Measurements from ENCODE around the gene KAT6B. TPM values are rescaled to one million over a fixed set of nuclear protein-coding genes. Genes with fewer than 3 reads are reported as not detected.

Gene KAT6B
- total RNA-seq, 2 donors from 2014 or later = 25.3 to 39.1 TPM

DNA sequence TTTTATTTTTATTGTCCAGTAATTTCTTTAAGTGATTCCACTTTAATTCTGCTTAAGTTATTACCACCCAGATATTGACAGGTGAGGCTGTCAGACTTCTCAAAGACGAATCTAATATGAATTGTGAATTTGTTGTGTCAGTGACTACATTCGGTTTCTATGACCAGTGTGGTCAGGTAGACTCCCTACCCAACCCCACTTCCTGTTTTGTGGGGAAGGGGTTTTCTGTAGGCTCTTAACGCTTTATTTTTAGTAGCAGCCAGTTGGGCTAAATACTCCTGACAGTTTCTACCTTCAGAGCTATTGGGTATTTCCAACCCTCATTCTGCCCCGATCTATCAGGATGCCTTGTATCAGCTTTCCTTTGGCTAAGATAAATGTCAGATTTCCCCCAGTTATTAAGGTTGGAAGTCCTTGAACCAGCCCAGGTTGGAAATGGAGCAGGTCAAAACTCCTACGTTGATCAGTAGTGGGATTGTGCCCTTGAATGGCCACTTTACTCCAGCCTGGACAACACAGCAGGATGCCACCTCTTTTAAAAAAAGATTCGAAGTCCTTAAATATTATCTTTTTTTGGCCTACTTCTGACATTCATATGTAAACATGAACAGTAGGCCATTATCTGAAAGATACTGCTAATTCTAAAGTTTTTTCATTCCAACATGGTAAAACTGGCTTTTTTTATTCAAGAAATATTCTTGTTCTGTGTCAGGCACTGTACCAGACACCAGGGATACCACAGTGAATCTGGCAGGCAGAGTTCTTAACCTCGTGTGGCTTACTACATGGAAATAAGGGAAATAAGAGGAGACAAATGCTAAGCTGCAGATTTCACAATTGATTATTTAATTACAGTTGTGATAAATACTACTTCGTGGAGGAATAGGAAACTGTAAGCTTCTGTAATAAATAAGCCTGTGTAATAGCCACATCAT, 151.8 kb downstream of the KAT6B start:
- no peak overlapping the region for H3K4me3 Mint-ChIP-seq
- DNase-seq = no peak
- no peak overlapping the region for H3K4me3 ChIP-seq (ENCODE audit: low read length)
- peaks cover 5% of the 10 kb centered on the region for H3K4me1 Mint-ChIP-seq
- H3K36me3 ChIP-seq (ENCODE audit: control insufficient read depth, insufficient read depth, low read length) = peaks cover 30% of the 10 kb centered on the region
- H3K36me3 Mint-ChIP-seq (ENCODE audit: low read depth) = peaks cover 16% of the 10 kb centered on the region
- no peaks in the 10 kb centered on the region for H3K9me3 ChIP-seq (ENCODE audit: control insufficient read depth, low read length)
- H3K27ac ChIP-seq (ENCODE audit: low read depth, low read length) = no peak overlapping the region
- TF ChIP-seq, protein P1, sequence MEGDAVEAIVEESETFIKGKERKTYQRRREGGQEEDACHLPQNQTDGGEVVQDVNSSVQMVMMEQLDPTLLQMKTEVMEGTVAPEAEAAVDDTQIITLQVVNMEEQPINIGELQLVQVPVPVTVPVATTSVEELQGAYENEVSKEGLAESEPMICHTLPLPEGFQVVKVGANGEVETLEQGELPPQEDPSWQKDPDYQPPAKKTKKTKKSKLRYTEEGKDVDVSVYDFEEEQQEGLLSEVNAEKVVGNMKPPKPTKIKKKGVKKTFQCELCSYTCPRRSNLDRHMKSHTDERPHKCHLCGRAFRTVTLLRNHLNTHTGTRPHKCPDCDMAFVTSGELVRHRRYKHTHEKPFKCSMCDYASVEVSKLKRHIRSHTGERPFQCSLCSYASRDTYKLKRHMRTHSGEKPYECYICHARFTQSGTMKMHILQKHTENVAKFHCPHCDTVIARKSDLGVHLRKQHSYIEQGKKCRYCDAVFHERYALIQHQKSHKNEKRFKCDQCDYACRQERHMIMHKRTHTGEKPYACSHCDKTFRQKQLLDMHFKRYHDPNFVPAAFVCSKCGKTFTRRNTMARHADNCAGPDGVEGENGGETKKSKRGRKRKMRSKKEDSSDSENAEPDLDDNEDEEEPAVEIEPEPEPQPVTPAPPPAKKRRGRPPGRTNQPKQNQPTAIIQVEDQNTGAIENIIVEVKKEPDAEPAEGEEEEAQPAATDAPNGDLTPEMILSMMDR (conservative IDR thresholded peaks at IDR 0.05) = no peak
- WGBS, 2 experiments (ENCODE audit: insufficient coverage in 1 of 2, insufficient read length in 1 of 2) = 92 to 95% methylated on average over 3 to 8 of the region's 8 CpGs
- no peaks in the 10 kb centered on the region for H3K9me3 Mint-ChIP-seq
- no peaks in the 10 kb centered on the region for H3K27me3 ChIP-seq (ENCODE audit: control insufficient read depth, insufficient read depth, low read length, poor library complexity, severe bottlenecking)
- H3K9ac ChIP-seq (ENCODE audit: extremely low read depth, low read length, poor library complexity, severe bottlenecking) = no peak overlapping the region
- no peak overlapping the region for H3K27ac Mint-ChIP-seq
- peaks cover under 1% of the 10 kb centered on the region for H3K4me1 ChIP-seq (ENCODE audit: control insufficient read depth, insufficient read depth, low read length)
- no peaks in the 10 kb centered on the region for H3K27me3 Mint-ChIP-seq (ENCODE audit: insufficient read depth)

DNA sequence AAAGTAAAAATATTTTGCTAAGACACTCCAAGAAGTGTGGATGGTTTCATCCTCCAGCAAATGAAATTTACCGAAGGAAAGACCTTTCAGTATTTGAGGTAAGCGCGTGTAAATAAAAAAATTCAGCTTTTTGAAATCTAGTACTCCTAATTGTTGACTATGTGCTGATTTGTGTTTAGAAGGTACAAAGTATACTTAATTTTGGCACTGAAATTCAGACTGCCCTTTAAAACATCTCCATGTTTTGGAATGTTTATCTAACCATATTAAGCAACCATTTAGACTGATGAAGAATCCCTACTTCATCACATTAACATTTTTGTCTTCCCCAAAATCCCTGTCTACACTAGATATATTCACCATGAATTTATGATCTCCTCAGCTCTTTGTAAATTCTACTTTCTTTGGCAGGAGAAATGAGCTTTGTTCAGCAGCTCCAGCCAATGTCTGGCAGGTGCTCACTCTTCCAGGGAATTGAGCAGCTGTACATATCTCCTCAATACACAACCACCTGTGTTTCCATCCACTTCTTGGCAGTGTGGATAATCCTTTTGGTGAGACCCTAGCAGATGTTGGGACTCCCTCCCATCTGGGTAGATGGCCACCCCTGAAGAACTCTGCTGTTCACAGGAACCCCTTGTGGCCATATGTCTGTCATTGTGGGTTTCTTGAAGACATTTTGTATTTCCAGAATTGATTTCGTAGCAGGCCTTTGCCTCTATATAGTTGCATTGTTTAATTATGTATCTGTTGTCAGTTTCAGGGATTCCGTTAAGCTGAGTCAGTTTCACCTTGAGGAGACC, 155.6 kb downstream of the KAT6B start:
- no peaks in the 10 kb centered on the region for H3K4me1 Mint-ChIP-seq
- Histone ChIP-seq H3K4me3 (ENCODE audit: low read length) (no peak overlapping the region), H3K9ac (ENCODE audit: extremely low read depth, low read length, poor library complexity, severe bottlenecking) (no peak overlapping the region), H3K27me3 (ENCODE audit: control insufficient read depth, insufficient read depth, low read length, poor library complexity, severe bottlenecking) (no peaks in the 10 kb centered on the region), H3K4me1 (ENCODE audit: control insufficient read depth, insufficient read depth, low read length) (no peaks in the 10 kb centered on the region), H3K36me3 (ENCODE audit: control insufficient read depth, insufficient read depth, low read length) (peaks cover 21% of the 10 kb centered on the region), H3K27ac (ENCODE audit: low read depth, low read length) (no peak overlapping the region), H3K9me3 (ENCODE audit: control insufficient read depth, low read length) (no peaks in the 10 kb centered on the region)
- H3K27me3 Mint-ChIP-seq (ENCODE audit: insufficient read depth) = no peaks in the 10 kb centered on the region
- H3K36me3 Mint-ChIP-seq (ENCODE audit: low read depth) = peaks cover 23% of the 10 kb centered on the region
- no peak for DNase-seq
- H3K9me3 Mint-ChIP-seq = no peaks in the 10 kb centered on the region
- 96 to 100% methylated on average over 3 to 5 of the region's 5 CpGs for WGBS, 2 experiments (ENCODE audit: insufficient coverage in 1 of 2, insufficient read length in 1 of 2)
- no peak overlapping the region for H3K27ac Mint-ChIP-seq
- no peak overlapping the region for H3K4me3 Mint-ChIP-seq
- TF ChIP-seq, protein P1 (conservative IDR thresholded peaks at IDR 0.05) = peak; percentile 34

DNA sequence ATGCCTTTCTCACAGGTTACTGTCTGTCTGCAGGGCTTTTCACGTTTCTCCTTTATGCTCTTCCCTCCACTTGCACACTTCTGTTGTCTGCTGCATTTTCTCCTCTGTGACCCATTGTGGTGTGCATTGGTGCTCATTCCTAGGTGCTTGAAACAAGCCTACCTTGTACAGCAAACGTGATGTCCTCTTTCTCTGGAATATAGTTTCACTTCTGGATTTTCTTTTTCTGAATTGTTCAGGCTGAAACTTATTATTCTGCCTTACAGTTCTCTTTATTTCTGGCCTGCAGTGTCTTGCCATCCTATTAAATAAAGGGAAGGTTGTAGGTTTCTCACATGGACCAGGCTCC, 156.2 kb downstream of the KAT6B start:
- H3K27me3 Mint-ChIP-seq (ENCODE audit: insufficient read depth) = no peaks in the 10 kb centered on the region
- TF ChIP-seq, protein P1 (conservative IDR thresholded peaks at IDR 0.05) = no peak

More for the DNA sequence above, 156.2 kb downstream of the KAT6B start:
- Histone ChIP-seq H3K27me3 (ENCODE audit: control insufficient read depth, insufficient read depth, low read length, poor library complexity, severe bottlenecking) (no peaks in the 10 kb centered on the region), H3K36me3 (ENCODE audit: control insufficient read depth, insufficient read depth, low read length) (peaks cover 21% of the 10 kb centered on the region), H3K9me3 (ENCODE audit: control insufficient read depth, low read length) (no peaks in the 10 kb centered on the region), H3K9ac (ENCODE audit: extremely low read depth, low read length, poor library complexity, severe bottlenecking) (no peak overlapping the region), H3K4me1 (ENCODE audit: control insufficient read depth, insufficient read depth, low read length) (no peaks in the 10 kb centered on the region), H3K27ac (ENCODE audit: low read depth, low read length) (no peak overlapping the region), H3K4me3 (ENCODE audit: low read length) (no peak overlapping the region)
- H3K9me3 Mint-ChIP-seq = no peaks in the 10 kb centered on the region
- 84 to 100% methylated on average over 2 of the region's 2 CpGs for WGBS, 2 experiments (ENCODE audit: insufficient coverage in 1 of 2, insufficient read length in 1 of 2)
- peaks cover 23% of the 10 kb centered on the region for H3K36me3 Mint-ChIP-seq (ENCODE audit: low read depth)
- no peak overlapping the region for H3K27ac Mint-ChIP-seq
- H3K4me1 Mint-ChIP-seq = no peaks in the 10 kb centered on the region
- DNase-seq = no peak
- no peak overlapping the region for H3K4me3 Mint-ChIP-seq

Measured in endodermal cell (in vitro differentiated cells).